ENCODE results near the gene TMEM239. TPM values are rescaled to one million over a fixed set of nuclear protein-coding genes. Genes with fewer than 3 reads are reported as not detected.
A peak's percentile ranks its signal among the peaks of the same experiment; 100 is the strongest.

Gene TMEM239
- polyA plus RNA-seq, 1 of the 3 experiments (the other 2 are of a cell fraction), result 0.02 TPM

- Histone ChIP-seq H3K9me2 (no peaks in the 10 kb centered on the region), H3K9ac (peak within 1 kb of the TSS; percentile 88), H2AFZ (ENCODE audit: low read depth) (peak within 1 kb of the TSS; percentile 100), H3F3A (replicated peaks; ENCODE audit: insufficient read depth) (peaks cover 3% of the 10 kb centered on the region), H3K4me3 (ENCODE audit: low read depth in 2 of 2, low read length in 1 of 2) (peak within 1 kb of the TSS; percentile 89 to 93), H3K9me3 (no peaks in the 10 kb centered on the region), H3K36me3 (replicated peaks in 1 of 2; ENCODE audit: control insufficient read depth in 1 of 2, insufficient read depth in 2 of 2, low read length in 1 of 2) (peaks cover 7 to 20% of the 10 kb centered on the region in 2 experiments), H4K20me1 (ENCODE audit: insufficient read depth) (no peaks in the 10 kb centered on the region), H3K4me1 (ENCODE audit: control insufficient read depth in 1 of 2, insufficient read depth in 2 of 2, low read depth in 1 of 2, low read length in 1 of 2) (peaks cover 9 to 18% of the 10 kb centered on the region in 2 experiments; a peak in 3 of 4 replicates), H3K4me2 (peak within 1 kb of the TSS; percentile 94), H3K27me3 (ENCODE audit: insufficient read depth) (no peaks in the 10 kb centered on the region), H3K27ac (ENCODE audit: low read depth in 2 of 2, low read length in 1 of 2) (peak within 1 kb of the TSS; percentile 75 to 80), H3K79me2 (ENCODE audit: insufficient read depth) (peaks cover 39% of the 10 kb centered on the region; the same call in 1 of the 2 replicates)
- peak; percentile 99 for DNase-seq
- WGBS (ENCODE audit: low lambda C conversion rate), result 30% methylated on average over 15 of the region's 98 CpGs
- CTCF ChIA-PET, result interaction anchor here (0.9 to 3.8 kb wide), 3 partner anchors 12 to 32 kb away, joined by 3 to 12 read pairs (median 3); no protein-coding TSS in a partner anchor
- POLR2A ChIA-PET, result interaction anchor here (1.4 to 1.5 kb wide), 2 partner anchors 10 to 41 kb away, joined by 3 to 4 read pairs; partner anchors contain the start of gene CPXM1
- TF ChIP-seq NRF1 (IDR thresholded peaks at IDR 0.05; ENCODE audit: low read depth, low read length), result peak; percentile 40; the same call in 1 of the 2 replicates
- TF ChIP-seq, protein P1, sequence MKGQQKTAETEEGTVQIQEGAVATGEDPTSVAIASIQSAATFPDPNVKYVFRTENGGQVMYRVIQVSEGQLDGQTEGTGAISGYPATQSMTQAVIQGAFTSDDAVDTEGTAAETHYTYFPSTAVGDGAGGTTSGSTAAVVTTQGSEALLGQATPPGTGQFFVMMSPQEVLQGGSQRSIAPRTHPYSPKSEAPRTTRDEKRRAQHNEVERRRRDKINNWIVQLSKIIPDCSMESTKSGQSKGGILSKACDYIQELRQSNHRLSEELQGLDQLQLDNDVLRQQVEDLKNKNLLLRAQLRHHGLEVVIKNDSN (IDR thresholded peaks at IDR 0.05; ENCODE audit: borderline replicate concordance, low read depth), result peak; percentile 98
- no peak for TF ChIP-seq NFIC (IDR thresholded peaks at IDR 0.05; ENCODE audit: borderline replicate concordance)
- TF ChIP-seq TCF12 (IDR thresholded peaks at IDR 0.05), result no peak
- TF ChIP-seq, protein P2, sequence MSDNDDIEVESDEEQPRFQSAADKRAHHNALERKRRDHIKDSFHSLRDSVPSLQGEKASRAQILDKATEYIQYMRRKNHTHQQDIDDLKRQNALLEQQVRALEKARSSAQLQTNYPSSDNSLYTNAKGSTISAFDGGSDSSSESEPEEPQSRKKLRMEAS (IDR thresholded peaks at IDR 0.05; ENCODE audit: low read depth), result peak; percentile 93
- TF ChIP-seq GABPA (IDR thresholded peaks at IDR 0.05; ENCODE audit: low read depth), result peak; percentile 91
- TF ChIP-seq ELF1 (IDR thresholded peaks at IDR 0.05), result peak; percentile 98
- TF ChIP-seq, protein P3, sequence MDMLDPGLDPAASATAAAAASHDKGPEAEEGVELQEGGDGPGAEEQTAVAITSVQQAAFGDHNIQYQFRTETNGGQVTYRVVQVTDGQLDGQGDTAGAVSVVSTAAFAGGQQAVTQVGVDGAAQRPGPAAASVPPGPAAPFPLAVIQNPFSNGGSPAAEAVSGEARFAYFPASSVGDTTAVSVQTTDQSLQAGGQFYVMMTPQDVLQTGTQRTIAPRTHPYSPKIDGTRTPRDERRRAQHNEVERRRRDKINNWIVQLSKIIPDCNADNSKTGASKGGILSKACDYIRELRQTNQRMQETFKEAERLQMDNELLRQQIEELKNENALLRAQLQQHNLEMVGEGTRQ (IDR thresholded peaks at IDR 0.05; ENCODE audit: borderline replicate concordance, low read depth, low read length), result peak; percentile 84
- TF ChIP-seq REST (IDR thresholded peaks at IDR 0.05; ENCODE audit: low read depth, low read length), result no peak
- TF ChIP-seq FOXJ3 (CRISPR knock-in tag; IDR thresholded peaks at IDR 0.05), result no peak
- peak; percentile 98 for TF ChIP-seq YY1 (IDR thresholded peaks at IDR 0.05; ENCODE audit: low read depth)
- TF ChIP-seq SIN3A (IDR thresholded peaks at IDR 0.05; ENCODE audit: borderline replicate concordance, low read depth, low read length), result peak; percentile 64; the same call in 1 of the 2 replicates
- no peak for TF ChIP-seq TEAD4 (IDR thresholded peaks at IDR 0.05; ENCODE audit: borderline replicate concordance, insufficient read depth)
- peak; percentile 67; the same call in 1 of the 2 replicates for TF ChIP-seq POLR2AphosphoS5 (IDR thresholded peaks at IDR 0.05; ENCODE audit: low read depth, low read length)
- TF ChIP-seq MXI1 (IDR thresholded peaks at IDR 0.05; ENCODE audit: low read depth, low read length), result peak; percentile 64; the same call in 1 of the 2 replicates
- TF ChIP-seq TAF1 (IDR thresholded peaks at IDR 0.05; ENCODE audit: borderline replicate concordance, low read depth, low read length), result peak; percentile 84
- TF ChIP-seq CHD2 (IDR thresholded peaks at IDR 0.05; ENCODE audit: low read length, partially characterized antibody), result peak; percentile 30
These were observed 24.2 kb downstream of the TMEM239 start, which contains the start of the genes PCED1A and VPS16 for GRCh38 chr20:2840138-2840966. TSS of gene PCED1A (minus strand) at chr20:2840655. CDS start at chr20:2839912, 743 bp downstream. TSS of gene VPS16 (plus strand) at chr20:2840745. CDS start at chr20:2840775, 30 bp downstream.
